Measurements from ENCODE around the gene SHROOM1. TPM values are rescaled to one million over a fixed set of nuclear protein-coding genes. Genes with fewer than 3 reads are reported as not detected.

Gene SHROOM1
- total and polyA plus RNA-seq, 2 of the 8 experiments (the other 6 are each of a cell fraction or from before 2014, with no cell fraction given) = 3.9 to 5.2 TPM

DNA sequence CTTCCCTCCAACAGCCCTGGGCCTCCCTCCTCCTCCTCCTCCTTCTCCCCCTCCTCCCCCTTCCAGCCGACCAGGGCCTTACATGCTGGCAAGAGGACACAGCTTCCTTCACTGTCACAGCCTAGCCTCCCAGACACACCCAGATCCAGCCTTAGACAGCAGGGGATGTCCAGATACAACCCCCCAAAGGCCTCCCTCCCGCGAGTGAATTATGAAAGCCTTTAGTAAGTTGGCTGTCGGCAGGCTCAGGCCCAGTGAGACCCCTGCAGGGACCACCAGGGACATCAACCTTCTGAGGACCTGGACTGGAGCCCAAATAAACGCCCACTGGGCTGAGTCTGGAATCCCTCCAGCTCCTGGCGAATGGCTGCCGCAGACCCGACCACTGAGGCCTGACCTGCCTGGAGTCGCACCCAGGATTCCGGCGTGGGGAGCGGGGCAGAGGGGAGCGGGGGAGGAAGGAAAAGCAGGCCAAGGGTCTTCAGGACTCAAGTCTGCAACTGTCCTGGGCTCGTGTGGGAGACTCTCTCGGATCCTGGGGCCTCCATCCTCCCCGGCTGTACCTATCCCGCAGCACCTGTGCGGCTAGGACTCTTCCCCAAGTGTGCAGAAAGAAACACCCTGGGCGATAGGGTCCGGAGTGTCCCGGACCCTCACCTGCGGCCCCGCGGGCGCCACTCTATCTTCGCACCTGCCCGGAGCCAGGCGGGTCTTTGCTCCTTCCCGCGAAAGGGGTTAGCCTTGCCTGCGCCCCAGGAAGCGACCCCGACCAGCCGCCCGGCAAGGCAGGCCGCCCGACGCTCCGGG lies 54.1 kb downstream of the SHROOM1 start:
- Histone ChIP-seq H3K4me1 (replicated peaks in 1 of 4; ENCODE audit: control insufficient read depth in 3 of 4, insufficient read depth in 4 of 4, low read length in 3 of 4) (peaks cover 0 to 16% (median 5%) of the 10 kb centered on the region in 4 experiments; a peak in 5 of 7 replicates), H4K20me1 (replicated peaks in 1 of 2; ENCODE audit: control insufficient read depth in 1 of 2, insufficient read depth in 2 of 2, low read length in 2 of 2) (peaks cover 3 to 9% of the 10 kb centered on the region in 2 experiments), H3K23ac (ENCODE audit: insufficient read length) (no peak overlapping the region), H2BK12ac (ENCODE audit: low read depth, low read length) (no peak overlapping the region), H3K79me2 (ENCODE audit: control insufficient read depth in 1 of 2, insufficient read depth in 2 of 2, low read length in 2 of 2) (peaks cover 0 to 7% of the 10 kb centered on the region in 2 experiments; a peak in 1 of 4 replicates), H3K36me3 (ENCODE audit: control insufficient read depth in 2 of 4, insufficient read depth in 4 of 4, low read length in 3 of 4) (no peaks in the 10 kb centered on the region), H2BK120ac (replicated peaks; ENCODE audit: low read depth, low read length) (no peak overlapping the region), H3K79me1 (ENCODE audit: low read depth, low read length) (peaks cover under 1% of the 10 kb centered on the region; the same call in 1 of the 2 replicates), H3K27me3 (replicated peaks in 1 of 4; ENCODE audit: control insufficient read depth in 3 of 4, extremely low read depth in 1 of 4, insufficient read depth in 3 of 4, low read length in 3 of 4) (peaks cover 2 to 51% (median 34%) of the 10 kb centered on the region in 4 experiments), H2AFZ (ENCODE audit: low read length) (no peak overlapping the region; the same call in 1 of the 2 replicates), H3K23me2 (ENCODE audit: low read depth, low read length) (peaks cover 10% of the 10 kb centered on the region), H3K9me3 (ENCODE audit: insufficient read depth in 2 of 2, low read depth in 1 of 2, low read length in 1 of 2) (no peaks in the 10 kb centered on the region), H2BK5ac (ENCODE audit: low read depth, low read length) (no peak overlapping the region), H2BK20ac (ENCODE audit: low read length) (no peak overlapping the region), H3K4me2 (ENCODE audit: insufficient read depth in 1 of 2, low read depth in 2 of 2, low read length in 2 of 2) (peak overlapping the region; percentile 92 to 94), H3K9ac (replicated peaks in 1 of 4; ENCODE audit: extremely low read depth in 1 of 4, low read depth in 3 of 4, low read length in 3 of 4) (peak overlapping the region in 1 of 4 experiments; percentile 64; a peak in 1 of 7 replicates), H3K56ac (replicated peaks; ENCODE audit: insufficient read length, low read depth, low read length) (no peak overlapping the region), H4K5ac (ENCODE audit: insufficient read length, low read depth, low read length) (no peak overlapping the region), H4K91ac (replicated peaks; ENCODE audit: insufficient read length, low read length) (no peak overlapping the region), H2BK15ac (ENCODE audit: low read length) (no peak overlapping the region), H3K18ac (ENCODE audit: extremely low read depth, low read length) (peak overlapping the region; percentile 43; the same call in 1 of the 2 replicates), H3K14ac (ENCODE audit: insufficient read length) (no peak overlapping the region), H4K8ac (ENCODE audit: extremely low read depth, insufficient read depth, low read length) (peak overlapping the region; percentile 31; the same call in 1 of the 2 replicates), H3K4me3 (ENCODE audit: extremely low read depth in 1 of 4, insufficient read depth in 2 of 4, low read depth in 3 of 4, low read length in 4 of 4) (peak overlapping the region; percentile 68 to 75 (median 73)), H3K27ac (ENCODE audit: low read depth, low read length) (no peak overlapping the region), H3K4ac (replicated peaks; ENCODE audit: insufficient read length, low read depth, low read length) (no peak overlapping the region), H2AK5ac (ENCODE audit: low read depth, low read length) (no peak overlapping the region)
- FAIRE-seq (no peak), DNase-seq (ENCODE audit: low read depth in 1 of 2, low spot score in 2 of 2) (peak in 1 of 2 experiments; percentile 58)
- 5% methylated on average over 26 of the region's 39 CpGs; no CpG with 5 or more reads in 1 of the 2 experiments for WGBS, 2 experiments (ENCODE audit: extremely low coverage in 1 of 2, insufficient coverage in 1 of 2, insufficient read length in 1 of 2, insufficient replicate concordance in 2 of 2, low coverage in 1 of 2, low lambda C conversion rate in 2 of 2, missing lambda C conversion rate in 1 of 2)
- CTCF ChIA-PET (ENCODE audit: partially characterized antibody) = interaction anchor here (0.7 to 6.6 kb wide), 9 partner anchors 9 to 119 kb away, joined by 3 to 58 read pairs (median 5); partner anchors contain the start of genes CCNI2 and IL13
- POLR2A ChIA-PET (ENCODE audit: partially characterized antibody) = interaction anchor here (0.6 to 2.7 kb wide), 5 partner anchors 17 to 251 kb away, joined by 3 to 8 read pairs (median 3); no protein-coding TSS in a partner anchor
- TF ChIP-seq RFX5 (IDR thresholded peaks at IDR 0.05; ENCODE audit: borderline replicate concordance, low read depth, low read length) (no peak), KDM4A (IDR thresholded peaks at IDR 0.05; ENCODE audit: low read depth, low read length, severe bottlenecking) (no peak), ASH2L (IDR thresholded peaks at IDR 0.05; ENCODE audit: low read length) (no peak), SIRT6 (IDR thresholded peaks at IDR 0.05; ENCODE audit: low read length) (no peak), SIN3A (conservative IDR thresholded peaks at IDR 0.05 in 1 of 2, IDR thresholded peaks at IDR 0.05 in 1 of 2; ENCODE audit: low read depth in 1 of 2, low read length in 2 of 2) (0 out of 4 replicates have a peak, but pooled peaks of 1 of the 2 experiments have one; percentile 5), HDAC6 (IDR thresholded peaks at IDR 0.05; ENCODE audit: low read depth, low read length) (no peak), YY1 (IDR thresholded peaks at IDR 0.05; ENCODE audit: low read depth, low read length) (no peak)
- TF ChIP-seq, protein P1, sequence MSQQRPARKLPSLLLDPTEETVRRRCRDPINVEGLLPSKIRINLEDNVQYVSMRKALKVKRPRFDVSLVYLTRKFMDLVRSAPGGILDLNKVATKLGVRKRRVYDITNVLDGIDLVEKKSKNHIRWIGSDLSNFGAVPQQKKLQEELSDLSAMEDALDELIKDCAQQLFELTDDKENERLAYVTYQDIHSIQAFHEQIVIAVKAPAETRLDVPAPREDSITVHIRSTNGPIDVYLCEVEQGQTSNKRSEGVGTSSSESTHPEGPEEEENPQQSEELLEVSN (IDR thresholded peaks at IDR 0.05) = peak; percentile 81
- TF ChIP-seq, protein P2, sequence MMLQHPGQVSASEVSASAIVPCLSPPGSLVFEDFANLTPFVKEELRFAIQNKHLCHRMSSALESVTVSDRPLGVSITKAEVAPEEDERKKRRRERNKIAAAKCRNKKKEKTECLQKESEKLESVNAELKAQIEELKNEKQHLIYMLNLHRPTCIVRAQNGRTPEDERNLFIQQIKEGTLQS (IDR thresholded peaks at IDR 0.05; ENCODE audit: insufficient read depth, low read depth, low read length) = no peak

Data from H1 (cell line).